Kidney epithelial cell (primary cell): ENCODE results near the gene CARMIL3. TPM values are rescaled to one million over a fixed set of nuclear protein-coding genes. Genes with fewer than 3 reads are reported as not detected.

ENCODE experiments used
- DNase-seq: peaks from one replicate; pipeline ENCODE4 v3.0.0-alpha.2; 2010; ENCODE audit warnings: low read depth
- H3K27me3 ChIP-seq: 2 replicates; pipeline ENCODE4 v1.6.0; 2011; ENCODE audit warnings: low read length; ENCODE audit not compliant: control insufficient read depth, insufficient read depth
- H3K36me3 ChIP-seq: 2 replicates; pipeline ENCODE4 v1.5.1; 2011; ENCODE audit warnings: low read length; ENCODE audit not compliant: control insufficient read depth, insufficient read depth
- H3K4me3 ChIP-seq: 2 replicates; pipeline ENCODE4 v1.5.1; 2011; ENCODE audit warnings: low read depth, mild to moderate bottlenecking, control low read depth, low read length
- total RNA-seq: library from RNA; depleted of rRNA; stranded (reverse); fragments of >200 nt; gene quantifications from 2 replicates; pipeline ENCODE4 v1.2.3, GENCODE V29; 2015
- TF ChIP-seq, protein P1 (sequence below): IDR thresholded peaks from 2 replicates; pipeline ENCODE4 v1.5.1; 2011; ENCODE audit warnings: mild to moderate bottlenecking, moderate library complexity, low read length, control low read depth, inconsistent platforms; ENCODE audit not compliant: insufficient read depth, poor library complexity, severe bottlenecking

Gene CARMIL3
- total RNA-seq, 1 donor from 2014 or later: 1.5 TPM

DNA sequence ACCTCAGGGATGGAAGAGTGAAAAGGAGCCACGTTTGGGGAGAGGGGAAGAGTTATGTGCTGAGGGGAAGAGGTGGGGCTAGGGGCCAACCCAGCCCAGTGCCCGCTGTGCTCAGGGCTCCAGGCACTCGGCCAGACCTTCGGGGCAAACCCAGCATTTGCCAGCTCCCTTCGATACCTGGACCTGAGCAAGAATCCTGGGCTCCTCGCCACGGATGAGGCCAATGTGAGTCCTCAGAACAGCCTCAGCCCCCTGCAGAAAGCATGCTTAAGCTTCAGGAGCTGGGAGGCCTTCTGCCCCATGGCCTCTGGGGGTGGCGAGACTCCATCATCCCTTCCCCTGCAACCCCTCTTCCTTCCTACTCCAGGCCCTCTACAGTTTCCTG lies 5.0 kb downstream of the CARMIL3 start:
- Histone ChIP-seq H3K4me3 (no peak overlapping the region), H3K27me3 (peaks cover 32% of the 10 kb centered on the region), H3K36me3 (no peaks in the 10 kb centered on the region)
- TF ChIP-seq, protein P1, sequence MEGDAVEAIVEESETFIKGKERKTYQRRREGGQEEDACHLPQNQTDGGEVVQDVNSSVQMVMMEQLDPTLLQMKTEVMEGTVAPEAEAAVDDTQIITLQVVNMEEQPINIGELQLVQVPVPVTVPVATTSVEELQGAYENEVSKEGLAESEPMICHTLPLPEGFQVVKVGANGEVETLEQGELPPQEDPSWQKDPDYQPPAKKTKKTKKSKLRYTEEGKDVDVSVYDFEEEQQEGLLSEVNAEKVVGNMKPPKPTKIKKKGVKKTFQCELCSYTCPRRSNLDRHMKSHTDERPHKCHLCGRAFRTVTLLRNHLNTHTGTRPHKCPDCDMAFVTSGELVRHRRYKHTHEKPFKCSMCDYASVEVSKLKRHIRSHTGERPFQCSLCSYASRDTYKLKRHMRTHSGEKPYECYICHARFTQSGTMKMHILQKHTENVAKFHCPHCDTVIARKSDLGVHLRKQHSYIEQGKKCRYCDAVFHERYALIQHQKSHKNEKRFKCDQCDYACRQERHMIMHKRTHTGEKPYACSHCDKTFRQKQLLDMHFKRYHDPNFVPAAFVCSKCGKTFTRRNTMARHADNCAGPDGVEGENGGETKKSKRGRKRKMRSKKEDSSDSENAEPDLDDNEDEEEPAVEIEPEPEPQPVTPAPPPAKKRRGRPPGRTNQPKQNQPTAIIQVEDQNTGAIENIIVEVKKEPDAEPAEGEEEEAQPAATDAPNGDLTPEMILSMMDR: no peak
- no peak for DNase-seq

DNA sequence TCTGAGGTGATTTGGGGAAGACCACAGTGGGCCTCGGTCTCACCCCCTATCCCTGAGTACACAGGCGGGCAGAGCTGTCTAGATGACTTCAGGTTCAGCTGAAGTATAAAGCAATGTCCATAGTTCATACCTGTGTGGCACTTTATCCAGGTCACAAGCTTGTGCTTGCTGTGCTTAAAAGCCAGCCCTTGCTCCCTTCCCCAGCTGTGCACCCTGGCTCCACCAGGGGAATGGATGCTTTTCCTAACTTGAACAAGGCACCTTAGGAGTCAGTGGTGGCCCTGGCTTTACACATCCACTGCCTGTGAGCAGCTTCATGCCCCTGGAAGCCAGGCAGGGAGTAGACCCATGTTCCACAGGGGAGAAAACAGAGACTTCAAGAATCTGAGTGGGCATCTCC lies 5.5 kb downstream of the CARMIL3 start:
- Histone ChIP-seq H3K36me3 (no peaks in the 10 kb centered on the region), H3K4me3 (no peak overlapping the region), H3K27me3 (peaks cover 29% of the 10 kb centered on the region)
- TF ChIP-seq, protein P1: no peak
- no peak for DNase-seq

- no peak for DNase-seq
- no peaks in the 10 kb centered on the region for H3K36me3 ChIP-seq
- peaks cover 25% of the 10 kb centered on the region for H3K27me3 ChIP-seq
- H3K4me3 ChIP-seq: no peak overlapping the region
- TF ChIP-seq, protein P1: no peak
Observed at GRCh38 chr14:24057867-24058259, 6.1 kb downstream of the CARMIL3 start.

GRCh38 chr14:24058260-24058950 lies 6.6 kb downstream of the CARMIL3 start:
- TF ChIP-seq, protein P1: peak; percentile 81
- Histone ChIP-seq H3K4me3 (no peak overlapping the region), H3K27me3 (peaks cover 22% of the 10 kb centered on the region), H3K36me3 (no peaks in the 10 kb centered on the region)
- DNase-seq: no peak

DNA sequence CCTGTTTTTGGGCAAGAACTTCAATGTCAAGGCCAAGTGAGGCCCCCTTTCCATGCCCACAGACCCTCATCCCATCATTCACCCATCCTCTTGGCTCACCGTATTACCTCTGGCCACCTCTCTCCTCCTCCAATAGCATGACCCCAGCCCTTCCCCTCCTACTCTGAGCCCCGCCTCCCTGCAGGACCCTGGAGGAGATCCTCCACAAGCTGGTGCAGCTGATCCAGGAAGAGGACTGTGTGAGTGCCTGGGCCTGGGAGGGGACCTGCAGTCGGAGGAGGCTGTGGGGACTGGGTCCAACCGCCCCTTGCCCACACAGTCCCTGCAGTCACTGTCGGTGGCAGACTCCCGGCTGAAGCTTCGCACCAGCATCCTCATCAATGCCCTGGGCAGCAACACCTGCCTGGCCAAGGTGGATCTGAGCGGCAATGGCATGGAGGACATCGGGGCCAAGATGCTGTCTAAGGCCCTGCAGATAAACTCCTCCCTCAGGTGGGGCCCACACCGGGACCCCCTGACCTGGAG lies 7.2 kb downstream of the CARMIL3 start:
- no peak overlapping the region for H3K4me3 ChIP-seq
- no peak for DNase-seq
- TF ChIP-seq, protein P1: no peak

More for the DNA sequence above, 7.2 kb downstream of the CARMIL3 start:
- no peaks in the 10 kb centered on the region for H3K36me3 ChIP-seq
- H3K27me3 ChIP-seq: peaks cover 22% of the 10 kb centered on the region
